ENCODE data around the gene SMCO3.

- TF ChIP-seq TCF4 (CRISPR knock-in tag; IDR thresholded peaks at IDR 0.05; ENCODE audit: borderline replicate concordance) = peak; percentile 74
- no peak for TF ChIP-seq ZNF70 (CRISPR knock-in tag; IDR thresholded peaks at IDR 0.05)
- no peak for TF ChIP-seq CREB5 (CRISPR knock-in tag; IDR thresholded peaks at IDR 0.05; ENCODE audit: low read depth)
- TF ChIP-seq ESRRG (CRISPR knock-in tag; IDR thresholded peaks at IDR 0.05) = no peak
- no peak for TF ChIP-seq ARNTL (CRISPR knock-in tag; IDR thresholded peaks at IDR 0.05; ENCODE audit: borderline replicate concordance, low read depth)
- TF ChIP-seq, protein P1, sequence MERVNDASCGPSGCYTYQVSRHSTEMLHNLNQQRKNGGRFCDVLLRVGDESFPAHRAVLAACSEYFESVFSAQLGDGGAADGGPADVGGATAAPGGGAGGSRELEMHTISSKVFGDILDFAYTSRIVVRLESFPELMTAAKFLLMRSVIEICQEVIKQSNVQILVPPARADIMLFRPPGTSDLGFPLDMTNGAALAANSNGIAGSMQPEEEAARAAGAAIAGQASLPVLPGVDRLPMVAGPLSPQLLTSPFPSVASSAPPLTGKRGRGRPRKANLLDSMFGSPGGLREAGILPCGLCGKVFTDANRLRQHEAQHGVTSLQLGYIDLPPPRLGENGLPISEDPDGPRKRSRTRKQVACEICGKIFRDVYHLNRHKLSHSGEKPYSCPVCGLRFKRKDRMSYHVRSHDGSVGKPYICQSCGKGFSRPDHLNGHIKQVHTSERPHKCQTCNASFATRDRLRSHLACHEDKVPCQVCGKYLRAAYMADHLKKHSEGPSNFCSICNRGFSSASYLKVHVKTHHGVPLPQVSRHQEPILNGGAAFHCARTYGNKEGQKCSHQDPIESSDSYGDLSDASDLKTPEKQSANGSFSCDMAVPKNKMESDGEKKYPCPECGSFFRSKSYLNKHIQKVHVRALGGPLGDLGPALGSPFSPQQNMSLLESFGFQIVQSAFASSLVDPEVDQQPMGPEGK (CRISPR knock-in tag; IDR thresholded peaks at IDR 0.05; ENCODE audit: borderline replicate concordance) = no peak
- TF ChIP-seq POU6F1 (CRISPR knock-in tag; IDR thresholded peaks at IDR 0.05; ENCODE audit: borderline replicate concordance, low read depth) = no peak
- TF ChIP-seq TSHZ2 (CRISPR knock-in tag; IDR thresholded peaks at IDR 0.05) = no peak
- no peak for TF ChIP-seq ZNF565 (CRISPR knock-in tag; conservative IDR thresholded peaks at IDR 0.05; ENCODE audit: low read depth)
Measured at GRCh38 chr12:14795028-14795448, 18.9 kb downstream of the SMCO3 start.
